ENCODE data around the gene RAPGEF6.

- TF ChIP-seq POLR2A (IDR thresholded peaks at IDR 0.05; ENCODE audit: low read depth) (no peak), EP300 (IDR thresholded peaks at IDR 0.05) (no peak), POLR2AphosphoS5 (IDR thresholded peaks at IDR 0.05) (no peak)
- TF ChIP-seq, protein P1, sequence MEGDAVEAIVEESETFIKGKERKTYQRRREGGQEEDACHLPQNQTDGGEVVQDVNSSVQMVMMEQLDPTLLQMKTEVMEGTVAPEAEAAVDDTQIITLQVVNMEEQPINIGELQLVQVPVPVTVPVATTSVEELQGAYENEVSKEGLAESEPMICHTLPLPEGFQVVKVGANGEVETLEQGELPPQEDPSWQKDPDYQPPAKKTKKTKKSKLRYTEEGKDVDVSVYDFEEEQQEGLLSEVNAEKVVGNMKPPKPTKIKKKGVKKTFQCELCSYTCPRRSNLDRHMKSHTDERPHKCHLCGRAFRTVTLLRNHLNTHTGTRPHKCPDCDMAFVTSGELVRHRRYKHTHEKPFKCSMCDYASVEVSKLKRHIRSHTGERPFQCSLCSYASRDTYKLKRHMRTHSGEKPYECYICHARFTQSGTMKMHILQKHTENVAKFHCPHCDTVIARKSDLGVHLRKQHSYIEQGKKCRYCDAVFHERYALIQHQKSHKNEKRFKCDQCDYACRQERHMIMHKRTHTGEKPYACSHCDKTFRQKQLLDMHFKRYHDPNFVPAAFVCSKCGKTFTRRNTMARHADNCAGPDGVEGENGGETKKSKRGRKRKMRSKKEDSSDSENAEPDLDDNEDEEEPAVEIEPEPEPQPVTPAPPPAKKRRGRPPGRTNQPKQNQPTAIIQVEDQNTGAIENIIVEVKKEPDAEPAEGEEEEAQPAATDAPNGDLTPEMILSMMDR (IDR thresholded peaks at IDR 0.05) = no peak
Measured at GRCh38 chr5:131581702-131582101, 53.3 kb downstream of the RAPGEF6 start.
